Osteocyte (in vitro differentiated cells): ENCODE results near the gene ZNF8. TPM values are rescaled to one million over a fixed set of nuclear protein-coding genes. Genes with fewer than 3 reads are reported as not detected.
A peak's percentile ranks its signal among the peaks of the same experiment; 100 is the strongest.
"Not testable (repeated sequence)": the region's sequence is repeated elsewhere in the genome, so short reads cannot be mapped to it uniquely, and the experiment has no call there.

Experiments used
- DNase-seq: peaks from one replicate; pipeline ENCODE4 v3.0.0; 2021; ENCODE audit warnings: mixed read lengths; ENCODE audit not compliant: unreplicated experiment; ENCODE audit errors: extremely low spot score
- H3K27ac Mint-ChIP-seq: one replicate; pipeline ENCODE4 v1.8.0; 2021; ENCODE audit warnings: mild to moderate bottlenecking, mixed read lengths; ENCODE audit not compliant: unreplicated experiment
- H3K27me3 Mint-ChIP-seq: one replicate; pipeline ENCODE4 v1.8.0; 2021; ENCODE audit warnings: mixed read lengths; ENCODE audit not compliant: unreplicated experiment
- H3K36me3 Mint-ChIP-seq: one replicate; pipeline ENCODE4 v1.8.0; 2021; ENCODE audit warnings: mixed read lengths; ENCODE audit not compliant: unreplicated experiment
- H3K4me1 Mint-ChIP-seq: one replicate; pipeline ENCODE4 v1.8.0; 2021; ENCODE audit warnings: mixed read lengths; ENCODE audit not compliant: unreplicated experiment
- H3K4me3 Mint-ChIP-seq: one replicate; pipeline ENCODE4 v1.8.0; 2021; ENCODE audit warnings: mild to moderate bottlenecking, moderate library complexity, mixed read lengths; ENCODE audit not compliant: unreplicated experiment
- H3K9me3 Mint-ChIP-seq: one replicate; pipeline ENCODE4 v1.8.0; 2021; ENCODE audit warnings: mixed read lengths; ENCODE audit not compliant: unreplicated experiment
- total RNA-seq: library from RNA; stranded (reverse); gene quantifications from 2 replicates; pipeline ENCODE4 v1.2.1, GENCODE V29; 2021
- TF ChIP-seq, protein P1 (sequence below): fragments of 200-600 bp; sonication (generic); IDR thresholded peaks from 2 replicates; pipeline ENCODE4 v1.5.0; 2021; ENCODE audit warnings: antibody characterized with exemption, mild to moderate bottlenecking, moderate library complexity

The ZNF8 gene
- total RNA-seq, 1 donor from 2014 or later, result 10.7 TPM

DNA sequence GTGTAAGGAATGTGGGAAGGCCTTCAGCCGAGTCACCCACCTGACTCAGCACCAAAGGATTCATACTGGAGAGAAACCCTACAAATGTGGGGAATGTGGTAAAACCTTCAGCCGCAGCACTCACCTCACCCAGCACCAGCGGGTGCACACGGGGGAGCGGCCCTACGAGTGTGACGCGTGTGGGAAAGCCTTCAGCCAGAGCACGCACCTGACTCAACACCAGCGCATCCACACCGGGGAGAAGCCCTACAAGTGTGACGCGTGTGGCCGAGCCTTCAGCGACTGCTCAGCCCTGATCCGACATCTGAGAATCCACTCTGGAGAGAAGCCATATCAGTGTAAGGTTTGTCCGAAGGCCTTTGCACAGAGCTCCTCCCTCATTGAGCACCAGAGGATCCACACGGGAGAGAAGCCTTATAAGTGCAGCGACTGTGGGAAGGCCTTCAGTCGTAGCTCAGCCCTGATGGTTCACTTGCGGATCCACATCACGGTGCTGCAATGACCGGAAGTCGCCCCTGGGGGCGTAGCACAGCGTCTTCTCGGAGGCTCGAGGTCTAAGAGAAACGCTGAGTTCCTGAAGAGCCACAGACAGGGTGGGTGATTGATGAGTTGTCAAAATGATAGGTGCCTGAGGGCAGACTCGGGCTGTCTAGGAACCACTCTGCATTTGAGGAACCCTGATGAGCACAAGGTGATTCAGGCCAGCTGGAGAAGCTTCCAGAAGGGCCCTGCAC is 60.2 kb downstream of the ZNF8 start:
- H3K9me3 Mint-ChIP-seq, result no peaks in the 10 kb centered on the region
- H3K27ac Mint-ChIP-seq, result no peak overlapping the region
- no peak for DNase-seq
- no peak overlapping the region for H3K4me3 Mint-ChIP-seq
- H3K27me3 Mint-ChIP-seq, result no peaks in the 10 kb centered on the region
- TF ChIP-seq, protein P1, sequence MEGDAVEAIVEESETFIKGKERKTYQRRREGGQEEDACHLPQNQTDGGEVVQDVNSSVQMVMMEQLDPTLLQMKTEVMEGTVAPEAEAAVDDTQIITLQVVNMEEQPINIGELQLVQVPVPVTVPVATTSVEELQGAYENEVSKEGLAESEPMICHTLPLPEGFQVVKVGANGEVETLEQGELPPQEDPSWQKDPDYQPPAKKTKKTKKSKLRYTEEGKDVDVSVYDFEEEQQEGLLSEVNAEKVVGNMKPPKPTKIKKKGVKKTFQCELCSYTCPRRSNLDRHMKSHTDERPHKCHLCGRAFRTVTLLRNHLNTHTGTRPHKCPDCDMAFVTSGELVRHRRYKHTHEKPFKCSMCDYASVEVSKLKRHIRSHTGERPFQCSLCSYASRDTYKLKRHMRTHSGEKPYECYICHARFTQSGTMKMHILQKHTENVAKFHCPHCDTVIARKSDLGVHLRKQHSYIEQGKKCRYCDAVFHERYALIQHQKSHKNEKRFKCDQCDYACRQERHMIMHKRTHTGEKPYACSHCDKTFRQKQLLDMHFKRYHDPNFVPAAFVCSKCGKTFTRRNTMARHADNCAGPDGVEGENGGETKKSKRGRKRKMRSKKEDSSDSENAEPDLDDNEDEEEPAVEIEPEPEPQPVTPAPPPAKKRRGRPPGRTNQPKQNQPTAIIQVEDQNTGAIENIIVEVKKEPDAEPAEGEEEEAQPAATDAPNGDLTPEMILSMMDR, result no peak
- H3K4me1 Mint-ChIP-seq, result no peaks in the 10 kb centered on the region
- peaks cover 40% of the 10 kb centered on the region for H3K36me3 Mint-ChIP-seq

DNA sequence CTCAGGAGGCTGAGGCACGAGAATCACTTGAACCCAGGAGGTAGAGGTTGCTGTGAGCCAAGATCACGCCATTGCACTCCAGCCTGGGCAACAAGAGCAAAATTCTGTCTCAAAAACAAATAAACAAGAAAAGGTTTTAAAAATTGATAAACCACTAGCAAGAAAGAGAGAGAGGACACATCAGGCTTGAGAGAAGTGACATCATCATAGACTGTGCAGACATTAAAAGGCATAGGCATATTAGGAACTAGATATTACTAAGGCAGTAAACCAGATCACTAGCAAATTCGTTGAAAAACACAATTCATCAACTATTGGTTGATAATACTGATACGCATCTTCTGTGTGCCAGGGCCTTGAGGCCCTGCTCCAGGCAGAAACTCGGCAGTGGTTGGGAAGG is 66.8 kb downstream of the ZNF8 start:
- TF ChIP-seq, protein P1, result no peak
- no peaks in the 10 kb centered on the region for H3K27me3 Mint-ChIP-seq
- H3K4me3 Mint-ChIP-seq, result peak overlapping the region; percentile 99
- H3K36me3 Mint-ChIP-seq, result peaks cover 18% of the 10 kb centered on the region
- no peaks in the 10 kb centered on the region for H3K9me3 Mint-ChIP-seq
- peak overlapping the region; percentile 66 for H3K27ac Mint-ChIP-seq
- DNase-seq, result no peak
- peaks cover 32% of the 10 kb centered on the region for H3K4me1 Mint-ChIP-seq

DNA sequence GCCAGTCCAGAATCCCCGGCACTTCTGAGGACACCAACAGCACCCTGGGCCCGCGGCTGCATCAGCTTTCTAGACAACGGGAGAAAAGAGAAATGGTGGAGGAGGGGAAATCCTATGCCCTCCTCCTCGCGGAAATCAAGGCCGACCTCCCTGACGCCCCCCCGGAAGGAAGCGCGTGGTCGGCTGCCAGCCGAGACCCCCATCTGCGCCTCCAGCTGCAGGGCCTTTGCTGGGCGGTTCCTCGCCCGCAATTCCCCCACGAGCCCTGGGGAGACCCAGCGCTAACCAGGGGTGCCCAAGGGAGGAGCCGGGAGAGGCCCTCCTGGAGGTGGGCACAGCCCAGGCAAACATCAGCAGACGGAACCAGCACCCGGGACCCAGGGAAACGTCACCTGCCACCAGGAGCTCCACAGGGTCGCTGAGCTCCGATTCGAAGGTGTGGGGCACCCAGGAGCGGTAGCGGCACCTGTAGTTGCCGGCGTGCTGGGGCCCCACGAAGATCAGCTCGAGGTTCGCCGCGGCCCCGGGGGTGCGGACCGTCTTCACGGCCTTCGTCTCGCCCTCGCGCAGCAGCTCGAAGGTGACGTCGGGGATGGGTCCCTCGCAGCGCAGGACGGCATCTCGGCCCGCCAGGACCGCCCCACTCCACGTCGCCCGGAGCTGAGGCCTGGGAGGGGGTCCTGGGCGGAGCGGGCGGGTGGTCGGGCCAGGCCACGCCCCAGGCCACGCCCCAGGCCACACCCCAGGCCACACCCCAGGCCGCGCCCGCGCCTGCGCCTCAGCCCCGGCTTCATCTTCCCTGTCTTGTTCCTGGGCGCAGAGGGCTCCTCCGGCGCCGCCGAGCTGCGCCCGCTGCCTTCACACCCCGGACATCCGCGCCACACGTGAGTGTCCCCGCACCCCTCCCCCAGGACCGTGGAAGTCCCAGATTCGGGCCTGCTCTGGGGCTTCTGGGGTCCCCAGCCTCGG is 68.5 kb downstream of the ZNF8 start:
- peak; percentile 93 for DNase-seq
- no peaks in the 10 kb centered on the region for H3K9me3 Mint-ChIP-seq
- TF ChIP-seq, protein P1, result no peak
- peak overlapping the region; percentile 92 for H3K27ac Mint-ChIP-seq
- peaks cover 15% of the 10 kb centered on the region for H3K36me3 Mint-ChIP-seq
- H3K4me1 Mint-ChIP-seq, result peaks cover 32% of the 10 kb centered on the region
- peak overlapping the region; percentile 99 for H3K4me3 Mint-ChIP-seq
- H3K27me3 Mint-ChIP-seq, result no peaks in the 10 kb centered on the region

DNA sequence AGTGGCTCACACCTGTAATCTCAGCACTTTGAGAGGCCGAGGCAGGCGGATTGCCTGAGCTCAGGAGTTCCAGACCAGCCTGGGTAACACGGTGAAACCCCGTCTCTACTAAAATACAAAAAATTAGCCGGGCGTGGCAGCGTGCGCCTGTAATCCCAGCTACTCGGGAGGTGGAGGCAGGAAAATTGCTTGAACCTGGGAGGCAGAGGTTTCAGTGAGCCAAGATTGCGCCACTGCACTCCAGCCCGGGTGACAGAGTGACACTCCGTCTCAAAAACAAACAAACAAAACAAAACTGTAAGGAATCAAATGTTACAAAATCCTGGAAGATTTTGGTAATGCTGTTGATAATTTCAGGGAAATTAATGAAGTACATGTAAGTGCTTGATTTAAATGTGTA is 69.3 kb downstream of the ZNF8 start:
- peak overlapping the region; percentile 92 for H3K27ac Mint-ChIP-seq
- H3K27me3 Mint-ChIP-seq, DNase-seq: not testable (repeated sequence)

DNA sequence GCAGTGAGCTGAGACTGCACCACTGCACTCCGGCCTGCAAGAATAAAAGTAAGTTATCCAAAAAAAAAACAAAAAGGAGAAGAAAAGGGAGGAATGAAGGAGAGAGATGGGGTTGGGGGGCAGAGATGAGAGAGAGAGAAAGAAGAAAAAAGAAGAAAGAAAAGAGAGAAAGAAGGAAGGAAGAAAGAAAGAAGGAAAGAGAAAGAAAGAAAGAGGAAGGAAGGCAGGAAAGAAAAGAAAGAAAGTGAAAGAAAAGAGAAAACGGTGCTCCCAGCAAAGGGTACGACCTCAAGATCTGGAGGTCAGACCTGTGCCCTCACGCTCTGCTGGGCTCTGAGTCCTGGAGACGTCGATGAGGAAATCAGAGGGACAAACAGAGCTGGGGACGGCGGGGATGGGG is 70.8 kb downstream of the ZNF8 start:
- Mint-ChIP-seq H3K27ac (peak overlapping the region; percentile 23), H3K27me3 (no peaks in the 10 kb centered on the region)

More for the DNA sequence above, 69.3 kb downstream of the ZNF8 start:
- H3K9me3 Mint-ChIP-seq, result not testable (repeated sequence)
- H3K36me3 Mint-ChIP-seq, result peaks cover 16% of the 10 kb centered on the region
- H3K4me3 Mint-ChIP-seq, result peak overlapping the region; percentile 99
- peaks cover 32% of the 10 kb centered on the region for H3K4me1 Mint-ChIP-seq

More for the DNA sequence above, 70.8 kb downstream of the ZNF8 start:
- Mint-ChIP-seq H3K9me3 (no peaks in the 10 kb centered on the region), H3K4me1 (peaks cover 32% of the 10 kb centered on the region), H3K4me3 (no peak overlapping the region), H3K36me3 (peaks cover 13% of the 10 kb centered on the region)
- DNase-seq, result no peak
- TF ChIP-seq, protein P1, result no peak
